HG02938 (cell line): ENCODE measurements around the gene TENT4B.

Experiments
- ATAC-seq: cut with Tn5 transposase; IDR thresholded peaks from one replicate; pipeline ENCODE4 v1.9.1; 2021; ENCODE audit warnings: mild to moderate bottlenecking, moderate library complexity; ENCODE audit not compliant: unreplicated experiment

Gene TENT4B

DNA sequence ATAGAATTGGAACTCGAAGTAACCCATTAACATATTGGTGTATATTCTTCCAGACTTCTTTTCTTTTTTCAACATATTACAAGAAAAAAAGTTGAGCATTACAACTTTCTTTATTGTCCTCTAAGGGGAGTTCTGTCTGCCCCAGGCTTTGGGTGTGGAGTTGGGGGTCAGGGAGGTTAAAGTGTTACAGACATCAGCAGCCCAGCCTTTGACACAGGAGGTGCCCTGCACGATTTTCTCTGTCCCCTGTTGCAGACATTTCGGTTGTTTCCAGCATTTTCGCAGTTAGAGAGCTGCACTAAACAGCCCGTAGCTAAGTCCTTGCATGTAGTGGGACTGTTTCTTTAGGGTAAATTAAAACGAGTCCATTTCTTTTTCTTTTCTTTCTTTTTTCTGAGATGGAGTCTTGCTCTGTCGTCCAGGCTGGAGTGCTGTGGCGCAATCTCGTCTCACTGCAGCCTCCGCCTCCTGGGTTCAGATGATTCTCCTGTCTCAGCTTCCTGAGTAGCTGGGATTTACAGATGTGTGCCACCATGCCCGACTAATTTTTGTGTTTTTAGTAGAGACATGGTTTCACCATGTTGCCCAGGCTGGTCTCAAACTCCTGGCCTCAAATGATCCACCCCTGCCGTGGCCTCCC is 99.9 kb downstream of the TENT4B start:
- no peak for ATAC-seq

DNA sequence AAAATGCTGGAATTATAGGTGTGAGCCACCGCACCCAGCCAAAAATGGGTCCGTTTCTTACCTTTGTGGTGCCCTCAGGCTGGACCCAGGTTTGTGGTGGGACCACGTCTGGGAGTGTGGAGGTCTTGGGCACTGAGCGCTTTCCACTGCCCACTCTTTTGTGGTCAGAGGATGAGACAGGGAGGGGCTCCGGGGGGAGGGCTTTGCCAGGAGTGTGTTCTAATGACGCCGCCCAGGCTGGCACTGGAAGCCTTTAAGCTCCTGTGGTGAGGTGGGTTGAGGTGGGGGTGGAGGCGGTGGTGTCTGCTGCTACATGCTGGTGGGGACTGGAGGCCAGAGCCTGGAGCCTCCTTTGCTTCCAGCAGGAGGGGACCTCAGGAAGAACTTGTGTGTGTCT is 100.4 kb downstream of the TENT4B start:
- no peak for ATAC-seq

DNA sequence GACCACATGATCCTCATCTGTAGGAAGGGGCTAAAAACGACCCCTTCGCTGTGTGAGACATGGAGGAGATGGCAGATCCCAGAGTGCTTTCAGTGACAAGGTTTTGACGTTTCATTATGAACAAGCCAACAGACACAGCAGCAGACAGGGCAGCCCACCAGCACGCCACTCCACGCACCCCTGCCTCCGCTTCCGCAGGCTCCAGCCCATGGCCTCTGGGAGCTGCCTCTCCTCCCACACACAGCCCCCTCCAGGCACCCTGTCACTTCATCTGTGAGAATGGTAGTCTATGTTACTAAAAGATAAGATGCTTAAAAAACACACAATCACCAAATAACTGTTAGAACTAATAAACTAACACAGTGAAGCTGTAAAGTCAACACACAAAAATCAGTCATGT is 101.0 kb downstream of the TENT4B start:
- ATAC-seq: no peak

DNA sequence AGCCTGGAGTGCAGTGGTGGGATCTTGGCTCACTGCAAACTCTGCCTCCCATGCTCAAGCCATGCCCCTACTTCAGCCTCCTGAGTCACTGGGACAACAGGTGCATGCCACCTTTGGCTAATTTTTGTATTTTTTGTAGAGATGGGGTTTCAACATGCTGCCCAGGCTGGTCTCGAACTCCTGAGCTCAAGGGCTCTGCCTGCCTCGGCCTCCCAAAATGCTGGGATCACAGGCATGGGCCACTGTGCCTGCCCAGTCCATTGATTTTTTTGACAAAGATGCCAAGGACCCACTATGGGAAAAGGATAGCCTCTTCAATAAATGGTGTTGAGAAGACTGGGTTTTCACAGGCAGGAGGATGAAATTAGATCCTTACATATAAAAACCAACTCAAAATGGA is 102.4 kb downstream of the TENT4B start:
- no peak for ATAC-seq

DNA sequence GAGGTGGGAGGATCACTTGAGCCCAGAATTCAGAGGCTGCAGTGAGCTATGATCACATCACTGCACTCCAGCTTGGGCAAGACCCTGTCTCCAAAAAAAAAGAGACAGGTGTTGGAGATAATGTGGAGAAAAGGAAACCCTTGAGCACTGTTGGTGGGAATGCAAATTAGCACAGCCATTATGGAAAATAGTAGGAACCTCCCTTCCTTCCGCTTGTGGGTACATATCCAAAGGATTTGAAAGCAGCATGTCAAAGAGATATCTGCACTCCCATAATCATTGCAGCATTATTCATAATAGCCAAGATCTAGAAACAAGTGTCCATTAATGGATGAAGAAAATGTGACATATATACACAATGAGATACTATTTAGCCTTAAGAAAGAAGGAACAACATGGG is 103.5 kb downstream of the TENT4B start:
- ATAC-seq: no peak

DNA sequence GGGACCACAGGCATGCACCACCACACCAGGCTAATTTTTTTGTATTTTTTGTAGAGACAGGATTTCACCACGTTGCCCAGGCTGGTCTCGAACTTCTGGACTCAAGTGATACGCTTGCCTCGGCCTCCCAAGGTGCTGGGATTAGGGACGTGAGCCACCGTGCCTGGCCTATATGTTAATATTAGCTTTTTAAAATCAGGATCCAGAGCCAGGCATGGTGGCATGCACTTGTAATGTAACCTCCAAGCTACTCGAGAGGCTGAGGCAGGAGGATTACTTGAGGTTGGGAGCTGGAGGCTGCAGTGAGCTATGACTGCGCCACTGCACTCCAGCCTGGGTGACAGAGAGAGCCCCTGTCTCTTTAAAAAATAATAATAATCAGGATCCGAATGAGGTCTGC is 104.8 kb downstream of the TENT4B start:
- no peak for ATAC-seq

DNA sequence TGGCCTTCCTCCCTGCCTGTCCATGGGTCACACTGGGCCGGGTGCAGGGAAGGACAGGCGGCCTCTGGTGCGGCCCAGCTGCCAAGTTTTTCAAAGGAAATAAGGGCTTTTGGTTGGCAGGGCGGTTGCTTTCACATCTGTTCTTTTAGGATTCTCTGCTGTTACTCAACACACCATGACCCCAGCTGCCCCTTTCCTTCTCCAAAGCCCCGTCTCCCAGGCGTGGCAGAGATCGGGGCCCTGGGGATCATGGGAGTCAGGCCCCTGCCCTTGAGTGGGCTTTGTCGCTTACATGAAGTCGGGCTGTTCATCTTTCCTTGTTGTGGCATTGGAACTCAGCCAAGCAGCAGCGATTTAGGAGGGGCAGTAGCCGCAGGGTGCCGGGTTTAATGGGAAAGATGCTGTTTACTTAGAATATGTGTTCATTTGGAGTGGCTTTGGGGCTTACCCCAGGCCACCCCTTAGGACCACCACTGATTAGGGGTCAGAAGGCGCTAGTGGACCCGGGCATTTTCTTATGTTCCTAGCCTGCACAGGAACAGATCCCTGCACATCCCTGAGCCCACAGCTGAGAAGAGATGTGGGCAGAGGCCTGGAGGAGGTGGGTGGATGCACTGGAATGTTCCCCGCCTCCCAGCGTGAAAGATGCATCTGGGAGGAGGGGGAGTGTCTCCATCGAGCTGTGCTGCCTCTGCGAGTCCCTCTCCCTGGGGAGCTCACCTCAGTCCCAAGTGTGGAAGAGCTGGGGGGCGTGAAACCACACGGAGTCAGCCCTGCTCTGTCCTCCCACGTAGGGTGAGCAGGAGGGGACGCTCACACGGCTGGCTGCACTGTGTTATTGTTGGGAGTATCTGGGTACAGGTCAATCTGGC is 106.5 kb downstream of the TENT4B start:
- no peak for ATAC-seq

DNA sequence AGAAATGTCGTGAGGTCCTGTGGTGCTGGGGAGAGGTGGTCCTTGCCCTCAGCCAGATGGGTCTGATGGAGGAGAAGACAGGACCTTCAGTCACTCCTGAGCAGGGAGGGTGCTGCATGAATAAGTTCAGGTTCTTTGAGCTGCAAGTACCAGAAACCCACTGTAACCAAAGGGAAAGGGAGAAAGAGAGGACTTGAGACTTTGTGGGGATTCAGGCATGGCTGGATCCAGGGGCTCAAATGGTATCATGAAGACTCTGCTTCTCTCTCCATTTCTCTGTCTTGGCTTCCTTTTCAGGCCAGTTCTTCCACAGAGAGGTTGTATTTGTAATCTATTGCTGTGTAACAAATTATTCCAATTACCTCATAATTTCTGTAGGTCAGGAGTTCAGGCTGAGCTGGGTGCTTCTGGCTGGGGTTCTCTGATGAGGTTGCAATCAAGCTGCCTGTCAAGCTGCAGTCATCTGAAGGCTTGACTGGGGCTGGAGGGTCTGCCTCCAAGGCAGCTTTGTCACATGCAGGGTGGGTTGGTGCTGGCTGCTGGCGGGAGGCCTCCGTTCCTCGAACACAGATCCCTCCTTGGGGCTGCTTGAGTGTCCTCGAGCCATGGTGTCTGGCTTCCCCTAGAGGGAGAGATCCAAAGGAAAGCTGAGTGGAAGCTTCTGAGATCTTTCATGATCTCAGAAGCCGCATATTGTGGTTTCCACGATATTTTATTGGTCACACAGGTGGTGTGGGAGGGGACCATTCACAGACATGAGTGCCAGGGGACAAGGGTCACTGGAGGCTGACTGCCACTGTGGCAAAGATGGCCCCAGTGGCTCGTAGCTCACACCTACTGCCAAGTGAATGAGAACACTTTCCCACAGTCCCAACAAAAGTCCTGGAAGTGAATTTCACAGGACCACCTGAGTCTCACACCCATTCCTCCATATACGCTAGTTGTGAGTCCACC is 107.4 kb downstream of the TENT4B start:
- ATAC-seq: no peak

DNA sequence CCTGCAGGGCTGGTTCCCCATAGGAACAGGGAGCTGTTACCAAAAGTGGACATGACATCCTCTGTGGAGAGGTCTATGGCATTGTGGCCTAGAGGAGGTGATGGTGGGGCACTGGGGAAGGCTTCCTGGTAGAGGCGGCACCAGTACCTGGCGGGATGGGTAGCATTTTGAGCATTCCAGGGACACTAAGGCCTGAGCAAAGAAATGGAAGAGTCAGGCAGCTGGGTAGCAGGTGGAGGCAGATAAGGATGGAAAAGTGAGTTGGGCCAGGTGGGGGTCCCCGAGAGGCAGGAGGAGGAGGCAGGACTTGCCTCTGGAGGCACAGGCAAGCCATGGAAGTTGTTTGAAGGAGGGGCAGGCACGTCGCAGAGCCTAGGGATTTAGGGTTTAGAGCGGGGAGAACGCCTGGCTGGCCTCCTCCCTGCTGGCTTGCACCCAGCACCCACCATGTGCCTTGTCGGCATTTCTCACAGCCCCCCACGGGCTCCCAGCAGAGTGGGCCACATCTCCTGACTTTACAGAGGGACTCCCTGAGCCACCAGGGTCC is 108.1 kb downstream of the TENT4B start:
- ATAC-seq: no peak

DNA sequence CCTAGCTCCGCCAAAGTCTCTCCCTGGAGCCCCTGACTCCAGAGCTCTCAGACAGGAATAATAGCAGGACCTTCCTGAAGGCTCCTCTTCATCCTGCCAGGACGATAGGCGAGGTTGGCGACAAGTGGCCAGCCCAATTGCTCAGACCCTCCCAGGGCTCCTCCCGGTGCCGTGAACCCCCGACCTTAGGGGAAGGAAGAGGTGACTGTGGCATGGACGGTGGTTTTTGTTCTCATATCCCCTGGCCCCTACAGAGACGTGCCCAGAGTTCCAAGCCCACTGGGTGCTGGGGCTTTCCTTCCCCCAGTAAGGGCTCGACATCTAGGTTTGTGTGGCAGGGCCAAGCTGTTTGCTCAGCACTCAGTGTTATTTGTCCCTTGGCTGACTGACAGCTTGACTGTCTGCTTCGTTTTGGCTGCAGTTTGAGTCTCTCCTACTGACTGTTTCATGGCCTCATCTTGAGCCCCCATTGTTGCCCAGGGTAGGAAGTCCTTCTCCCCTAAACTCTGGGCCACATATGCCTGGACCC is 108.7 kb downstream of the TENT4B start:
- no peak for ATAC-seq

DNA sequence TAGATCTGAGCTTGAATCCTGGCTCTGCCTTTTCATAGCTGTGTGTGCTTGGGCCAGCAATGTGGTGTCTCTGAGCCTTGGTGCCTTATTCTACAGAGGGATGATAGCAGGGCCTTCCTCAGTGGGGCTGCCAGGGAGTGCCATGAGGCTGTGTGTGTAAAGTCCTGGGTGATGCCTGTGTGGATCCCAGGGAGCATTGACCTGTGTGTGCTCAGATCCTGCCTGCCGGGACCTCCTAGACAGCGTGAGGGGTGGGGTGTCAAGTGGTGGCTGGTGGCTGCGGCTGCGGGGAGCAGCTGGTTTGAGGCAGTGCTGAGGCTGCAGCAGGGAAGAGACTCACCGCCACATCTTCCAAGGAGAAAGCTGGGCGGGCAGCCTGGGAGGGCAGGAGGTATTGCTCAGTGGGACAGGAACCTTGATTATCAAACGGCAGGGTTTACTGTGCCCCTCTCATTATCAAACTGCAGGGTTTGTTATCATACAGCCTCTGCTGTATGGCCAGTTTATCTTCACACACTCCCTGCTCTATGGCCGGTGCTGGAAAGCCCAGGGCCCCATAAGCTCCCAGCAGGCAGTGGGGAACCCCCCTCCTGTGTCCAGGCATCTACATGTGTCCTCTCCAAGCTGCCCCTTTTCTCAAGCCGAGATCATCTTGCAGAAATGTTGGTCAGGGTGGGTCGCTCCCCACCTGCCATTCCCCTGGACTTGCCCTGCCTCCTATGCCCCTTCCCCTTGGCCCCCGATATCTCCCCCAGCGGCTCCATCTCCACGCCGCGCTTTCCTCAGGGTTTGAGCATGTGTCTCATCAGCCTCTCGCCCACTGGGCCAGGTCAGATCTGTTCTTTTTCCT is 110.2 kb downstream of the TENT4B start:
- ATAC-seq: no peak

DNA sequence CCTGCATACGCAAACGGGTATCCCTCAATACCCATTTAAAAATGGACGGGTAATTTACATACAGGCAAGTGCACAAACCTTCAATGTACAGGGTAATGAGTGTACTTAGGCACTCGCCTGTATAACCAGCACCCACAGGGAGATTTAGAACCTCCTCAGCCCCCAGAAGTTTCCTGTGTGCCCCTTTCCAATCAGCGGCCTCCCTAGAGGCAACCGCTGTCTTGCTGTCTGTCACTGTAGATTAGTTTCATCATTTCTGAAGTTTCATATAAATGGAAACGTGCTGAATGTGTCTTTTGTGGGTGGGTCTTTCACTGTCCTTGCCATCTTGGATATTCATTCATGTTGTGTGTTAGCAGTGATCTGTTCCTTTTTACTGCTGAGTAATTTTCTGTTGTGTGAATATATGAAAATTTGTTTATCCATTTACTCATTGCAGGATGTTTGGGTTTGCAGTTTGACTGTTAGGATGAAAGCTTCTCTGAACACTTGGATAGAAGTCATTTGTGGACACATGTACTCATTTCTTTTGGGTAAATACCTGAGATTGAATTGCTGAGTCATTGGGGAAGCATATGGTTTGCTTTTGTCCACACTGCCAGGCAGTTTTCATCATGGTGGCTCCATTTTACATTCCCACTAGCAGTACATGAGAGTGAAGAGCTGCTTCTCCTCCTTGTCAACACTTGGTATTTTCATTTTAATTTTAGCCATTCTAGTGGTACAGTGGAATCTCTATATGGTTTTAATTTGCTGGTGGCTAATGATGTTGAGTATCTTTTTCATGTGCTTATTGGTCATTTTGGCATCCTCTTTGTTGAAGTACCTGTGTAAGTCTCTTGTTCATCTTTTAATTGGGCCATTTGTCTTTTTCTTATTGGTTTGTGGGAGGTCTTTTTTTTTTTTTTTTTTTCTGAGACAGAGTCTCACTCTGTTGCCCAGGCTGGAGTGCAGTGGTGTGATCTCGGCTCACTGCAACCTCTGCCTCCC is 111.1 kb downstream of the TENT4B start:
- ATAC-seq: peak; percentile 35

DNA sequence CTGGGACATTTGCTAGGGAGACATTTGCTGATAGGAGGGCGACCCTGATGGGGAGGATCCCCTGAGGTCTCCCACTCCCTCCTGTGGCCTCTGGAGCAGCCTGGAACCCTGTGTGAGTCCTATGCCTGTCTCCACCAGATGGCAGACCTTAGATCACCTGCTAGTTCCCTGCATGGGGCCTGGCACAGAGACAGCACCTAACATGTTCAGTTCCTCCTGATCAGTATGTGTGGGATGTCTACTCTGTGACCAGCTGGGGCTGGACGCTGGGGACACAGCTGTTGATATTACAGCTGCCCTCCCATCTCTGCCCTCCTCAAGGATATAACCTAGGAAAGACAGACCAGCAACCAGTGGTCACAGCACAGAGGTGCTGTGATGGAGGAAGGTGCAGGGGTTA is 112.2 kb downstream of the TENT4B start:
- ATAC-seq: no peak

DNA sequence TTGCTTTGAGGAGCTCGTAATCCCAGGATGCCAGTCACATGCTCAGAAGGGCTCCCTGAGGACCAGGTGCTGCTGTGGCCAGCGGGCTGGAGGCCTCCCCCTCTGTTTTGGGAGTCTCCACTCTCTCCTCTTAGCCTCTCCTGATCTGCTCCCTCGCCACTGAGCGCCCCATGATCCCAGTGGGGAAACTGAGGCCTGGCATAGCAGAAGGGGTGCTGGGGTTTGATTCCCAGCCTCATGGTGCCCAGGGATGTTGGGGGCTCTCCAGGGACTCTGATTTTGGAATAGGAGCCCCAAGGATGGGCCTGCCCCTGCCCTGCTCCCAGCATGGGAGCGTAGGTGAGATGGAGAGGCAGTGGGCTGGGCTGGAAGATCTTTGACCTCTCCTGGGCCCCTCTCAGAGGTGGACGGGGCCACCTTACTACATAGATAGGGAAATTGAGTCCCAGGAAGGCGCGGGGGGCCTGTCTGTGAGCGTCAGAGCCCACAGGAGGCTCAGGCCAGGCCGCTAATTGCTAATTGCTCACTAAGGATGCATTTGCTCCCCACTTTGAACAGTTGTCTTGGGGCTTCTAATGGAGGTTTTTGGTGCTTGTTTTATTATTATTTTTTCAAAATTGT is 112.7 kb downstream of the TENT4B start:
- ATAC-seq: no peak

DNA sequence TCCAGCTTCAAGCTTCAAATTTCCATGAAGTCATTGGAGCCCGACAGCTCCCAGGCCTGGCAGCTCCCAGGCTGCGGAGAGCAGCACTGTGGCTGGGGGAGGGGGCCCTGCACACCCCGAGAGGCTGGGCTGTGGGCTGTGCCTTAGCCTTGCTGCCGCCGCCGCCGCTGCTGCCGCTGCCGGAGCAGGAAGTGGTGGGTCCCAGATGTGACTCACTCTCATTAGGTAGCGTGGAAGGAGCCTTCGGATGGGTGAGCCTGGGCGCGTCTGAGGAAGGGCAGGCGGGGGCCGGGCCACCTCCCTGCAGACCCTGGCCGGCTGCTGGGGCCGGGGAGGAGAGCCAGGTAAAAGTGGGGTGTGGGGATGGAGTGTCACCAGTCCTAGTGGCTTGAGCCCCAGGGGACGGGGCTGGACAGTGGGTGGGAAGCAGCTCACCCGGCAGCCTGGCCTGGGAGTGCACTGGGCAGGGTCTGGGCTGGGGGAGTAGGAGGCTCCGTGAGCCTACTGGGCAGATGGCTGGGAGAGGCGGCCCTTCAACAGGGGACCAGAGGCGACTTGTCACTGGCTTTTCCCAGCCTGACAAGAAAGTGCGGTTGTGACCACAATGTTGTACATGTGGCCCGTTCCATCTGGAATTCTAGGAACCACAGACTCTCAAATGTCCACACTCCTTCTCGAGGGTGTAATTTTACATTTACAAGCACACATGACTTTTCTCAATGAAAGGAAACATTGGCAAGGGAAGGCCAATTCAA is 113.4 kb downstream of the TENT4B start, which contains the start of gene ADCY7:
Gene ADCY7 (plus strand): TSS at position 215 of the 755 bp plus-strand sequence. CDS start 21,629 bp downstream, outside the sequence.
- peak; percentile 75 for ATAC-seq

DNA sequence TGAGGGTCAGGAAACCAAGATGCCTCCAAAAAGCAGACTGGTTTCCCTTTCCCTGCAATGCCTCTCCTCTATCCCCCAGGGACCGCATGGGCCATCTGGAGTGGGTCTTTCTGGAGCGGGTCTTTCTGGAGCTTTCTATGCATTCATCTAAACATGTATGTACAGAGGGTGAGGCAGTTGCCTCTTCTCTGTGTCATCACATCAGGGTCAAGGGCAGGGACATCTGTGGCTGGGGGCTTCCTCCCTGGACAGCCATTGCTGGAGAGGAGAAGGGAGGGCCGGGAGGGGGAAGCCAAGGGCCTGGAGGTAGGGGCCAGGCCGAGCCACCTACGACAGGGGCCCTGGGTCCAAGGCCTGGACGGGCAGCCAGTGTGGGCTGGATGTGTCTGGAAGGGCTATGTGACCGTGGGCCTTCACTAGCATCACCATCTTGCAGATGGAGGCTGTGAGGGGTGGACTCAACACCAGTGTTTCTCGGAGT is 114.1 kb downstream of the TENT4B start:
- no peak for ATAC-seq

DNA sequence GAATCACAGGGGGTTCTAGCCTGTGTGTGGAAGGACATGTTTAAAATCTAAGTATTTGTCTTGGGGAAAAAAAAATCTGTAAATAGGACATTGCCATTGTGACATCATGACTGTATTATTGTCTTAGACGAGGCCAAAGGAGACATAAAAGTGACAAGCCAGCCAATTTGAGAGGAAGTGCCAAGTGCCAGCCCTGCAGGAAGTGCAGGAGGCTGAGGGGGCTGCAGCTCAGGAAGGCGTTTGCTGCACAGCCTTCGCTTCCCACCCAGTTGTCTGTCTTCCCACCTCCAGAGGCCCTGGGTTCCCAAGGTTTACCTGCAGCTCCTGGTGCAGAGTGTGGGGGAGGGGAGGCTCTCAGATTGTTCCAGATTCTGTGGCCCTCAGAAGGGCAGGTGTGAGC is 114.5 kb downstream of the TENT4B start:
- ATAC-seq: no peak
